Rectal smooth muscle tissue (tissue), 1 donor: ENCODE results near the gene LENG1.
"Not testable (repeated sequence)": the region's sequence is repeated elsewhere in the genome, so short reads cannot be mapped to it uniquely, and the experiment has no call there.

Source experiments
- H3K27ac ChIP-seq: one replicate; pipeline ENCODE4 v1.7.0; 2013; ENCODE audit warnings: low read depth, low read length, inconsistent platforms
- H3K27me3 ChIP-seq: one replicate; pipeline ENCODE4 v1.7.0; 2013; ENCODE audit warnings: low read length; ENCODE audit not compliant: control insufficient read depth, insufficient read depth
- H3K36me3 ChIP-seq: one replicate; pipeline ENCODE4 v1.7.0; 2013; ENCODE audit warnings: low read length; ENCODE audit not compliant: control insufficient read depth, insufficient read depth
- H3K4me1 ChIP-seq: one replicate; pipeline ENCODE4 v1.7.0; 2013; ENCODE audit warnings: low read length; ENCODE audit not compliant: control insufficient read depth, insufficient read depth
- H3K4me3 ChIP-seq: one replicate; pipeline ENCODE4 v1.7.0; 2013; ENCODE audit warnings: low read length
- H3K9ac ChIP-seq: one replicate; pipeline ENCODE4 v1.7.0; 2013; ENCODE audit warnings: low read length

Gene LENG1

GRCh38 chr19:54199401-54199800 lies 39.9 kb upstream of the LENG1 start:
- no peak overlapping the region for H3K27ac ChIP-seq
- H3K4me1 ChIP-seq, result peaks cover 22% of the 10 kb centered on the region
- H3K27me3 ChIP-seq, result no peaks in the 10 kb centered on the region
- peaks cover 15% of the 10 kb centered on the region for H3K36me3 ChIP-seq
- H3K4me3 ChIP-seq, result no peak overlapping the region
- no peak overlapping the region for H3K9ac ChIP-seq

- Histone ChIP-seq H3K9ac (no peak overlapping the region), H3K4me3 (no peak overlapping the region), H3K27me3 (no peaks in the 10 kb centered on the region), H3K27ac (no peak overlapping the region), H3K36me3 (peaks cover 10% of the 10 kb centered on the region), H3K4me1 (peaks cover 13% of the 10 kb centered on the region)
Observed at GRCh38 chr19:54197121-54197520, 37.6 kb upstream of the LENG1 start.

- Histone ChIP-seq H3K27me3 (no peaks in the 10 kb centered on the region), H3K27ac (no peak overlapping the region), H3K9ac (no peak overlapping the region), H3K4me3 (no peak overlapping the region), H3K36me3 (peaks cover 7% of the 10 kb centered on the region), H3K4me1 (peaks cover 13% of the 10 kb centered on the region)
Observed at GRCh38 chr19:54196536-54196935, 37.0 kb upstream of the LENG1 start.

GRCh38 chr19:54194463-54194862 lies 34.9 kb upstream of the LENG1 start:
- H3K27ac ChIP-seq, H3K36me3 ChIP-seq, H3K27me3 ChIP-seq, H3K9ac ChIP-seq, H3K4me1 ChIP-seq, H3K4me3 ChIP-seq: not testable (repeated sequence)

- no peak overlapping the region for H3K9ac ChIP-seq
Observed at GRCh38 chr19:54193011-54193410, 33.5 kb upstream of the LENG1 start.

GRCh38 chr19:54191811-54192453 lies 32.4 kb upstream of the LENG1 start:
- Histone ChIP-seq H3K9ac (peak overlapping the region; percentile 70), H3K4me3 (peak overlapping the region; percentile 69), H3K27ac (peak overlapping the region; percentile 100), H3K27me3 (no peaks in the 10 kb centered on the region), H3K36me3 (peaks cover 5% of the 10 kb centered on the region), H3K4me1 (peaks cover 11% of the 10 kb centered on the region)

More at GRCh38 chr19:54193011-54193410, 33.5 kb upstream of the LENG1 start:
- Histone ChIP-seq H3K4me1 (peaks cover 11% of the 10 kb centered on the region), H3K36me3 (peaks cover 7% of the 10 kb centered on the region), H3K4me3 (no peak overlapping the region), H3K27me3 (no peaks in the 10 kb centered on the region), H3K27ac (no peak overlapping the region)

GRCh38 chr19:54191011-54191810 lies 31.7 kb upstream of the LENG1 start, which contains the start of gene TSEN34:
Gene TSEN34, plus strand, starts transcription at chr19:54191308. Its CDS starts 57 bp downstream, at chr19:54191365.
- Histone ChIP-seq H3K27ac (peak within 1 kb of the TSS; percentile 100), H3K27me3 (no peaks in the 10 kb centered on the region), H3K4me1 (peaks cover 11% of the 10 kb centered on the region), H3K36me3 (peaks cover 5% of the 10 kb centered on the region), H3K4me3 (peak within 1 kb of the TSS; percentile 69), H3K9ac (peak within 1 kb of the TSS; percentile 82)

GRCh38 chr19:54190503-54191010 lies 31.0 kb upstream of the LENG1 start:
- H3K27me3 ChIP-seq, result no peaks in the 10 kb centered on the region
- peaks cover 5% of the 10 kb centered on the region for H3K36me3 ChIP-seq
- H3K4me1 ChIP-seq, result peaks cover 11% of the 10 kb centered on the region
- peak overlapping the region; percentile 82 for H3K9ac ChIP-seq
- H3K27ac ChIP-seq, result peak overlapping the region; percentile 100
- peak overlapping the region; percentile 69 for H3K4me3 ChIP-seq

- H3K27ac ChIP-seq, result peak overlapping the region; percentile 100
- no peaks in the 10 kb centered on the region for H3K27me3 ChIP-seq
- peak overlapping the region; percentile 78 for H3K4me3 ChIP-seq
- H3K4me1 ChIP-seq, result peaks cover 11% of the 10 kb centered on the region
- peaks cover 5% of the 10 kb centered on the region for H3K36me3 ChIP-seq
- peak overlapping the region; percentile 82 for H3K9ac ChIP-seq
Observed at GRCh38 chr19:54189735-54190502, 30.4 kb upstream of the LENG1 start.

- peak within 1 kb of the TSS; percentile 82 for H3K9ac ChIP-seq
- peaks cover 5% of the 10 kb centered on the region for H3K36me3 ChIP-seq
- peak within 1 kb of the TSS; percentile 100 for H3K27ac ChIP-seq
- H3K4me1 ChIP-seq, result peaks cover 11% of the 10 kb centered on the region
- peak within 1 kb of the TSS; percentile 78 for H3K4me3 ChIP-seq
- H3K27me3 ChIP-seq, result no peaks in the 10 kb centered on the region
Observed at GRCh38 chr19:54189145-54189734, 29.7 kb upstream of the LENG1 start, which contains the start of gene MBOAT7. Gene MBOAT7, minus strand, starts transcription at chr19:54189580. Its CDS starts 1,072 bp downstream, at chr19:54188508.

- H3K9ac ChIP-seq, result peak overlapping the region; percentile 53
- peak overlapping the region; percentile 100 for H3K27ac ChIP-seq
- H3K36me3 ChIP-seq, result peaks cover 8% of the 10 kb centered on the region
- H3K4me3 ChIP-seq, result peak overlapping the region; percentile 78
- peaks cover 11% of the 10 kb centered on the region for H3K4me1 ChIP-seq
- no peaks in the 10 kb centered on the region for H3K27me3 ChIP-seq
Observed at GRCh38 chr19:54188215-54188871, 28.8 kb upstream of the LENG1 start.
